Ovary (tissue), 3 donors: Measurements from ENCODE around the gene ROM1.

Experiments
- CTCF ChIP-seq, 3 donors: fragments of 450-650 bp in 2 of 3; fragments of 200-600 bp in 1 of 3; IDR thresholded peaks; one replicate each; pipeline versions ENCODE4 v1.5.1 to v1.8.0; 2016 to 2022; ENCODE audit warnings: antibody characterized with exemption in 3 of 3, mild to moderate bottlenecking in 1 of 3
- EP300 ChIP-seq: sonication (generic); formaldehyde crosslinking; IDR thresholded peaks from one replicate; pipeline ENCODE4 v1.6.1; 2017; ENCODE audit warnings: antibody characterized with exemption
- donor health status: DM: no; HTN: no; CAD: no.

DNA sequence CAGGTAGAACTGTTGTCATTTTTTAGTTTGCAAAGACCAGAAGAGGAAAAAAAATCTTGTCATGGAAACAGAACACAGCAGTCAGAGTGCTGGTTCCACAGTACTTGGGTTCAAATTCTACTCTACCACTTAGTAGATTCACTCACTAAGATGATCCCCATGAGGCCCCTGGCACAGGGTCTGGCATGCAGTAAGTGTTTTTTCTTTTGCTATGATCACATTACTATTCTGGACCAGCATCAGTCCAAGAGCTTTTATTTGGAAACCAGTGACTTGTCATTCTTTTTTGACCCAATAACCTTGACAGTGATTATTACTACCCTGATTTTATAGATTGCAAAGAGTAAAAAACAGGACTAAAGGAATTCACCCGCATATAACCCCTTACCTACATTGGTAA is 43.4 kb upstream of the ROM1 start:
- TF ChIP-seq CTCF (IDR thresholded peaks at IDR 0.05) (no peak), EP300 (no peak)
